Effector CD8-positive, alpha-beta T cell (primary cell): ENCODE results near the gene YBEY.

Experiments used
- DNase-seq: peaks from one replicate; lab custom pipeline; 2025; lab: John Stamatoyannopoulos, UW

Gene YBEY

DNA sequence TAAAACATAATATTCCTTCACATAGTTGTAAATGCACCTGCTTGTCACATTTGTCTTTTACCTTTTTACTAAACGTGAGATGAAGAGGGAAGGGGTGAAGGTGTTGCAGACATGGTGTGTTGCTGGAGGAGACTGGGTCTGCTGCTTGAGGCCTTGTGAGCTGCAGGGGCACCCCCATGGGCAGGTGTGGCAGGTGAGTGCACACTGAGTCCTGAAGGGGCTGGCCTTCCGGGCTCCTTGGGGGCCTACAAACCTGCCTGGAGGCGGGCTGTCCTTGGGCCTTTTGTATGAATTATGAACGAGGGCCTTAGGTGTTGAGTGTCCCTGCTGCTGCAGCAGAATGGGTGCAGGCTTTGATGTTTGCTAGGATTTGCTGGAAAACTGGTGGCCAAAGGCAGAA is 41.6 kb downstream of the YBEY start:
- no peak for DNase-seq

DNA sequence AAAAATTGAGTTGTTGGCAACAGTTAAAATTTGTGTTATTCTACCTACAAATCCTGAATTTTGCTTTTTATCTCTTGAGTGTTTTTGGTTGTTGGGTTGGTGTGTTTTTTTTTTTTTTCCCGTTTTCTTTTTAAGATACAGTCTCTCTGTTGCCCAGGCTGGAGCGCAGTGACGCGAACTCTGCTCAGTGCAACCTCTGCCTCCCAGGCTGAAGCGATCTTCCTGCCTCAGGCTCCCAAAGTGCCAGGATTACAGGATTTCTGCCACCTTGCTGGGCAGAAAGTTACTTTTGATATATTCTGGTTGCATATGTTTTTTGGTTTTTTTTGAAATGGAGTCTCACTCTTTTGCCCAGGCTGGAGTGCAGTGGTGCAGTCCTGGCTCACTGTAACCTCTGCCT is 42.0 kb downstream of the YBEY start:
- no peak for DNase-seq

DNA sequence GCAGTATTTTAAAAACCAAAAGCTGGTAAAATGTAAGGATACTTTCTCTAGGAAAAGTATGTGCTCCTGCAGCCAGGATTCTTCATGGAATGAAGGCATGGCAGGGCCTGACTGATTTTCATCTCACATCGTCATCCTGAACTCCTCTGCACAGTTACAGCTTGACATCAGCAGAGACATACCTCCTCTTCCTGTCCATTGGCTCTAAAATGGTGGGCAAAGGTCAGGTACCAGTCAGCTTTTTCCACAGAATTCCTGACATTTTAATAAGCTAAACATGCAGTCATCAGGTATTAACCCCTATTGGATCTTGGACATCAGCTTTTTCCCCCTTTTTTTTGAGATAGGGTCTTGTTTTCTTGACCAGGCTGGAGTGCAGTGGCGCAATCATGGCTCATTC is 43.7 kb downstream of the YBEY start:
- DNase-seq: no peak

DNA sequence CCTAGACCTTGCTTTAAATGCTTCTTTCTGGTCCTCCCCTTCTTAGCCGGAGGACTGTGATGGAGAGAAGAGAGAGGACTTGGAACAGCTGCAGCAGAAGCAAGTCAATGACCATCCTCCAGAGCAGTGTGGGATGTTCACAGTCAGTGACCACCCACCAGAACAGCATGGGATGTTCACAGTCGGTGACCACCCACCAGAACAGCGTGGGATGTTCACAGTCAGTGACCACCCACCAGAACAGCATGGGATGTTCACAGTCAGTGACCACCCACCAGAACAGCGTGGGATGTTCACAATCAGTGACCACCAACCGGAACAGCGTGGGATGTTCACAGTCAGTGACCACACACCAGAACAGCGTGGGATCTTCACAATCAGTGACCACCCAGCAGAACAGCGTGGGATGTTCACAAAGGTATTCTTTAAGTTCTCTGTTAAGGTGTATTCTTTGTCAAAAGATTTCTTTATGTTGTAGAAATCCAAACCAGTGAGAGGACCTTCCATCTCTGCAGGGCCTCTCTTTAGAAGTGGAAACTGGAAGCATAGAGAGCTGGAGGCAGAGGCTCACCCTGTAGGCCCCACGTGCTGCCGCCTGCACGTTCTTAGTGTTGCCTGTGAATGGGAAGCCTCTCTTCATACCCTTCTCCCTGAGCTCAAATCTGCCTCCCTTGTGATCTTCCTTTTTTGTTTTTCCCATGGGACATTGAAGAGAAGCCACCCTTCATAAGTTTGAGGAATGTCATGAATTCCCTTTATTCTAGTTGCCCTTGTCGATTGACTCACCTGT is 48.4 kb downstream of the YBEY start:
- DNase-seq: no peak

DNA sequence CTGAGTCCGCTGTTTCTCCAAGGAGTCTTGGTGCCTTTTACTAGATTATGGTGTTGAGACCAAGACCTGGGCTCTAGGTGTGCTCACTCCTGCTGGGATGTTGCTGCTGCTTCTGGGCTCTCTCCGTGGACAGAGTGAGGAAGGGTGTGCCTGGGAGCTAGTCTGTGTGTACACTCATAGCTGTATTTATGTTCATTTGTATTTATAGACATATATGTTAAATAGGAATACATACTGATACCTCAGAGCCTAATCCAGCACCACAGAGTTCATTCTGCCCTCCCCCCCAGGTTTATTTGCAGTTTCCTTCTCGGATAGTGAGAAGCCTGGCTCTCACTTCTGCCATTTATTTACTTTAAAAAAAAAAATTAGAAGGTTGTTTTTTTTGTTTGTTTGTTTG is 50.5 kb downstream of the YBEY start:
- DNase-seq: no peak

DNA sequence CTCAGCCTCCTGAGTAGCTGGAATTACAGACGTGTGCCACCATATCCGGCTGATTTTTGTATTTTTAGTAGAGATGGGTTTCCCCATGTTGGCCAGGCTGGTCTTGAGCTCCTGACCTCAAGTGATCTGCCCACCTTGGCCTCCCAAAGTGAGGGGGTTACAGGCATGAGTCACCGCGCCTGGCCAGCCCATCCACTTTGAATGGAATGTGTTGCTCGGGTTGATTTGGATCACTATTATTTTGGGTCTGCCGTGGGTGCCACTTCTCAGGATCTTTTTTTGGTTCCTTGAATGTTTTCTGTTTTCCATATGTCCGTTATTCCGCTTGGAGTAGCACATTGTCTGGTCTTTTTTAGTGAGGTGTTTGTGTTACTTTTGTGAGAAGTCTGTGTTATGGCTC is 54.9 kb downstream of the YBEY start:
- no peak for DNase-seq

DNA sequence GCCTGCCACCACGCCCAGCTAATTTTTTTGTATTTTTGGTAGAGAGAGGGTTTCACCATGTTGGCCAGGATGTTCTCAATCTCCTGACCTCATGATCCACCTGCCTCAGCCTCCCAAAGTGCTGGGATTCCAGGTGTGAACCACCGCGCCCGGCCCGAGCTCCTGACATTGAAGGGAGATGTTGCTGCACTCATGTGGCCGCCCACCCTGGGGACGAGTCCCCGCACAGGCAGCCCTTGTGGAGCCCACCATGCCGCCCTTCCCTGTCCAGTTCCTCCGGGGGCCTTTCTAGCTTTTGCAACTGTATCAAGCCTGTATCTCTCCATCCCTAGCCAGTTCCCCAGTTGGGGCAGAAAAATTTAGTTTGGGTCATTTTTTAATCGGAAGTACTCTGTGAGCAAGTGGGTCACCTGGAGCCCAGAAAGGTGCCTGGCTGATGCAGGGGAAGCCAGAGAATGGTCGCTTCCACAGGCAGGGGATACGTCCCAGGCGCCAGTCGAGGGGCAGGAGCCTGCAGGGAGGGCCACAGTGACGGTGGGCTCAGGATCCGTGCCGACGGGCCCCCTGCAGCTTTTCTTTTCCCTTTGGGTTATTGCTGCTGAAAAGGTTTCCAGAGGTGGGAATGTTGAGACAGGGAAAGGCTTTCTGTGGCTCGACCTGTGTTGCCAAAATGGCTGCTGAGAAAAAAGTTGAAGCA is 58.2 kb downstream of the YBEY start:
- no peak for DNase-seq

DNA sequence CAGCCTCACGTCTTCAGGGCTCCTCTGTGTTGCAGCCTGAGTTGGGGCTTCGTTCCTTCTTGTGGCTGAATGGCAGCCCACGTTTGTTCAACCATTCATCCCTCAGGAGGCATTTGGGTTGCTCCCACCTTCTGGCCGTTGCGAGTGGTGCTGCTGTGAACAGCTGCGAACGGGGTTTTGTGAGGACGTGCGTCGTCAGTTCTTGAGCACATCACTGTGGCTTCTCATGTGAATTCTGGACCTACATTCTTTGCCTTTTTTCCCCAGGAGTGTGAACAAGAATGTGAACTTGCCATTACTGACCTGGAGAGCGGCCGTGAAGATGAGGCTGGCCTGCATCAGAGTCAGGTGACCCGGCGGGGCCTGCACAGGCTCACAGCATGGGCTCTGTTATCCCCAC is 59.7 kb downstream of the YBEY start:
- DNase-seq: no peak

DNA sequence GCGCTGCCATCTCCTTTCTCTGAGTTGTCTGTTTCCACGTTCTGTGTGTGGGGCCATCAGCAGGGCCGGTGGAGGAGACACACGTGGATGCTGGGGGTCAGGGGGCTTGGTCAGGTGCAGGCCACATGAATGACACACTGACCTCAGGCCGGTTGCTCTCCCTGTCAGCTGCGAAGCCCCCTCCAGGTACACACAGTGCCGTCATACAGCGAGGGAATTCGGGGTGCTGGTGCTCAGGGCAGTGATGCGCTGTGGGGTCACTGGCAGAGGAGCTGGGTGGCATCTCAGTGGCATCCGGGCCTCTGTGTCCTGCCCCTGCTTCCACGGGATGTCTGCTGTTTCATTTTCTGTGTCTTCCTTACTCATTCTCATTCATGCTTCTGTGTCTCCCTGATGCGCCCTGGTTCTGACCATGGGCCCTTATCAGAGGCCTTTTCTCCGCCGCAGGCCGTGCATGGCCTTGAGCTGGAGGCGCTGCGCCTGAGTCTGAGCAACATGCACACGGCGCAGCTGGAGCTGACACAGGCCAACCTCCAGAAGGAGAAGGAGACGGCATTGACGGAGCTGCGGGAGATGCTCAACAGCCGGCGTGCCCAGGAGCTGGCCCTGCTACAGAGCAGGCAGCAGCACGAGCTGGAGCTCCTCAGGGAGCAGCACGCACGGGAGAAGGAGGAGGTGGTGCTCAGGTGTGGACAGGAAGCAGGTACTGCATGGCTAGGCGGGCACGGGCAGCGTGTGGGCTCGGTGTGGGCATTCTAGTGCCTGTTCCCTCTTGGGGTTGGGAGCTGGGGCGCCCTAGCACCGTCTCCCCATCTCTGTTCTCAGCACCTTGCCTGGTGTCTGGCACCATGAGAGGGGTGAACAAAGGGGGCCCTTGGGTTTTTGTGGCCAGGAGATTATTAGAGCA is 60.4 kb downstream of the YBEY start:
- DNase-seq: no peak

DNA sequence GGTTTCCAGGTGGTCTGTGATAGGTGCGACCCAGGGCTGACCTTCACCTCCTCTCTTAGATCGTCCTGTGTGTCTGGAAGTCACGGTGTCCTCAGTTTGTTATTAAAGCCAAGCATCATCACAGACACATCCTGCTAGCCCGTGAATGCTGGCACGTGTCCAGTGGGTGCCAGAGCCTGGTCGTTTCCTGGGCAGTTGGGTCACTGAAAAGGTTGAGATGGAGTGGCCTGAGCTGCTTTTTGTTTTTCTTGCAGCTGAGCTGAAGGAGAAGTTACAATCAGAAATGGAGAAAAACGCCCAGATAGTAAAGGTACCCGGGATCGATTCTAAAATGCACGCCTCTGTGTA is 61.0 kb downstream of the YBEY start:
- DNase-seq: no peak
